Measurements from ENCODE around the gene TRIM32. TPM values are rescaled to one million over a fixed set of nuclear protein-coding genes. Genes with fewer than 3 reads are reported as not detected.

Gene TRIM32
- total RNA-seq, 4 donors from 2014 or later, result 12.6 to 25.8 (median 24.3) TPM

GRCh38 chr9:116656501-116656971 lies 30.6 kb upstream of the TRIM32 start:
- Histone ChIP-seq H3K4me3 (no peak overlapping the region), H3K36me3 (no peaks in the 10 kb centered on the region), H3K27ac (peak overlapping the region; percentile 2 to 76 (median 38)), H3K9me3 (no peaks in the 10 kb centered on the region), H3K27me3 (no peaks in the 10 kb centered on the region), H3K4me1 (peaks cover 5 to 28% of the 10 kb centered on the region in 2 donors)
- no peak for TF ChIP-seq CTCF (IDR thresholded peaks at IDR 0.05 in 4 of 5, conservative IDR thresholded peaks at IDR 0.05 in 1 of 5)
- TF ChIP-seq POLR2A (IDR thresholded peaks at IDR 0.05), result no peak
- in situ Hi-C loops (cut with MboI; ENCODE audit: low sequenced_read_pairs in 4 of 4), result loop anchor here in 3 of 4 donors (10.0 to 25.0 kb wide), 5 partner anchors 494 to 1069 kb away; partner anchors contain the start of gene PAPPA (in 2 of the 3)
- ATAC-seq (peak in 1 of 2 donors; percentile 43), DNase-seq (no peak)
- intact Hi-C loops (cut with DNase I; ENCODE audit: low total_unique reads), result no loop called here

- peak overlapping the region; percentile 2 to 76 (median 38) for H3K27ac ChIP-seq
- peaks cover 5 to 28% of the 10 kb centered on the region in 2 donors for H3K4me1 ChIP-seq
- intact Hi-C loops (cut with DNase I; ENCODE audit: low total_unique reads) (no loop called here), in situ Hi-C loops (cut with MboI; ENCODE audit: low sequenced_read_pairs in 4 of 4) (loop anchor here in 3 of 4 donors (10.0 to 25.0 kb wide), 5 partner anchors 495 to 1070 kb away; partner anchors contain the start of gene PAPPA (in 2 of the 3))
- no peak overlapping the region for H3K4me3 ChIP-seq
- no peaks in the 10 kb centered on the region for H3K36me3 ChIP-seq
- TF ChIP-seq CTCF (IDR thresholded peaks at IDR 0.05 in 4 of 5, conservative IDR thresholded peaks at IDR 0.05 in 1 of 5) (no peak), POLR2A (IDR thresholded peaks at IDR 0.05) (no peak)
- ATAC-seq, result no peak
- H3K27me3 ChIP-seq, result no peaks in the 10 kb centered on the region
- no peaks in the 10 kb centered on the region for H3K9me3 ChIP-seq
- DNase-seq, result no peak
Measured at GRCh38 chr9:116656977-116657376, 30.1 kb upstream of the TRIM32 start.

- H3K4me1 ChIP-seq, result peaks cover 5 to 28% of the 10 kb centered on the region in 2 donors
- in situ Hi-C loops (cut with MboI; ENCODE audit: low sequenced_read_pairs in 4 of 4) (loop anchor here in 3 of 4 donors (10.0 to 25.0 kb wide), 5 partner anchors 496 to 1071 kb away; partner anchors contain the start of gene PAPPA (in 2 of the 3)), intact Hi-C loops (cut with DNase I; ENCODE audit: low total_unique reads) (no loop called here)
- ATAC-seq, result no peak
- DNase-seq, result no peak
- H3K27ac ChIP-seq, result no peak overlapping the region
- H3K9me3 ChIP-seq, result no peaks in the 10 kb centered on the region
- TF ChIP-seq POLR2A (IDR thresholded peaks at IDR 0.05) (no peak), CTCF (IDR thresholded peaks at IDR 0.05 in 4 of 5, conservative IDR thresholded peaks at IDR 0.05 in 1 of 5) (no peak)
- H3K4me3 ChIP-seq, result no peak overlapping the region
- H3K36me3 ChIP-seq, result no peaks in the 10 kb centered on the region
- no peaks in the 10 kb centered on the region for H3K27me3 ChIP-seq
Measured at GRCh38 chr9:116658265-116658664, 28.8 kb upstream of the TRIM32 start.

GRCh38 chr9:116661037-116661954 lies 25.8 kb upstream of the TRIM32 start:
- in situ Hi-C loops (cut with MboI; ENCODE audit: low sequenced_read_pairs in 4 of 4), result loop anchor here in 3 of 4 donors (5.0 to 25.0 kb wide), 8 partner anchors 86 to 1074 kb away; partner anchors contain the start of gene PAPPA (in 2 of the 3)
- peak; percentile 90 to 95 for ATAC-seq

More at GRCh38 chr9:116661037-116661954, 25.8 kb upstream of the TRIM32 start:
- Histone ChIP-seq H3K27ac (no peak overlapping the region), H3K27me3 (no peaks in the 10 kb centered on the region), H3K4me1 (peaks cover 5 to 32% of the 10 kb centered on the region in 2 donors), H3K4me3 (no peak overlapping the region), H3K36me3 (no peaks in the 10 kb centered on the region), H3K9me3 (no peaks in the 10 kb centered on the region)
- DNase-seq, result peak in 1 of 2 donors; percentile 23
- TF ChIP-seq POLR2A (IDR thresholded peaks at IDR 0.05) (no peak), CTCF (IDR thresholded peaks at IDR 0.05 in 4 of 5, conservative IDR thresholded peaks at IDR 0.05 in 1 of 5) (peak; percentile 69 to 76 (median 73))
- intact Hi-C loops (cut with DNase I; ENCODE audit: low total_unique reads), result loop anchor here (5.0 to 10.0 kb wide), 5 partner anchors 69 to 1069 kb away; partner anchors contain the start of gene PAPPA
